ENCODE data around the gene CYP26C1.

- TF ChIP-seq POLR2A (IDR thresholded peaks at IDR 0.05; ENCODE audit: low read depth, low read length) (no peak), TAF1 (IDR thresholded peaks at IDR 0.05; ENCODE audit: borderline replicate concordance, low read depth, low read length) (no peak), POLR2AphosphoS5 (IDR thresholded peaks at IDR 0.05; ENCODE audit: low read depth, low read length) (no peak)
Measured at GRCh38 chr10:93065675-93066543, 5.3 kb downstream of the CYP26C1 start.
